T-helper 2 cell treated with Interferon-gamma antibody and Interleukin-4, amounts not matched to agents 5 μg/mL and 100 μg/mL, for 36 hours (primary cell): ENCODE results near the gene HNRNPA1L2.
"Not testable (repeated sequence)": the region's sequence is repeated elsewhere in the genome, so short reads cannot be mapped to it uniquely, and the experiment has no call there.

ENCODE experiments used
- DNase-seq: peaks from one replicate; pipeline ENCODE4 v3.0.0; 2021; ENCODE audit warnings: low spot score
- H3K27ac Mint-ChIP-seq: one replicate; pipeline ENCODE4 v1.8.0; 2021; ENCODE audit warnings: mild to moderate bottlenecking, mixed read lengths
- H3K27me3 Mint-ChIP-seq: one replicate; pipeline ENCODE4 v1.8.0; 2021; ENCODE audit warnings: low read depth, mixed read lengths
- H3K36me3 Mint-ChIP-seq: one replicate; pipeline ENCODE4 v1.8.0; 2021; ENCODE audit warnings: low read depth, mixed read lengths
- H3K4me1 Mint-ChIP-seq: one replicate; pipeline ENCODE4 v1.8.0; 2021; ENCODE audit warnings: low read depth, mixed read lengths
- H3K4me3 Mint-ChIP-seq: one replicate; pipeline ENCODE4 v1.8.0; 2022; ENCODE audit warnings: mild to moderate bottlenecking, moderate library complexity, mixed read lengths
- H3K9me3 Mint-ChIP-seq: one replicate; pipeline ENCODE4 v1.8.0; 2021; ENCODE audit warnings: mixed read lengths

Gene HNRNPA1L2

DNA sequence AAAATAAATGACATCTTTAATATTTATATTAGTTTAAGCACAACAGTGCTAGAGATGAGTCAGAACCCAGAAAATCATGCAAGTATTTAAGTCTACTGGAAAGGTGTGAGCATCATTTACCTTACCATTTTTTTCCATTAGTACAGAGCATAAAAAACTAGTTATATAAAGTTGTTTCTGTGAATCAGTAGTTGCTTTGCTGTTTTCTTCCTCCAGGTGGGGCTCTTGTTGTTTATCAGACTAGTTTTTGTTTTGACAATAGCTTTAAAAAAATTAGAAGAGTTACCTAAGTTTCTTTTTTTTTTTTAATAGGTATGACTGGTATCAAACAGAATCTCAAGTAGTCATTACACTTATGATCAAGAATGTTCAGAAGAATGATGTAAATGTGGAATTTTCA, 23.1 kb downstream of the HNRNPA1L2 start:
- no peak for DNase-seq
- Mint-ChIP-seq H3K4me1 (no peaks in the 10 kb centered on the region), H3K27ac (no peak overlapping the region), H3K9me3 (no peaks in the 10 kb centered on the region), H3K4me3 (no peak overlapping the region), H3K27me3 (no peaks in the 10 kb centered on the region), H3K36me3 (peaks cover 44% of the 10 kb centered on the region)

DNA sequence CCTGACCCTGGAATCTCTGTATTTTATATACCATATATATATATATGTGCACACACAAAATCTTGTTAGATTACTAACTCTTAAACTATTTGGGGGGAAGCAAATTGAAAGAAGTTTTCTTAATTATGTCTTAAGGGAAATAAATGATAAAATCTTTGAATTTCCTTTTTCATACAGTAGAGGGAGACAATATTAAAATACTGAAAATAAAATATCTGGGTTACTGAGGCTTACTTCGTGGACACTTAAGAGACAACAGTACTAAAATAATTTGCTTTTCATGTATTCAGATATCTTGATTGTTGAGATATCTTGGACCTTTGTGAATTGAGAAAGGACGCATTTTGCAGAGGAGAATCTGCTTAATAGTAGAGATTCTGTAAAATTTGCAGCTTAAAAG, 27.4 kb downstream of the HNRNPA1L2 start:
- DNase-seq, result no peak
- Mint-ChIP-seq H3K27me3 (no peaks in the 10 kb centered on the region), H3K36me3 (peaks cover 33% of the 10 kb centered on the region), H3K9me3 (no peaks in the 10 kb centered on the region), H3K4me3 (no peak overlapping the region), H3K4me1 (peaks cover 1% of the 10 kb centered on the region), H3K27ac (no peak overlapping the region)

- DNase-seq, result no peak
- peaks cover 1% of the 10 kb centered on the region for H3K4me1 Mint-ChIP-seq
- H3K27ac Mint-ChIP-seq, result no peak overlapping the region
- no peaks in the 10 kb centered on the region for H3K9me3 Mint-ChIP-seq
- H3K4me3 Mint-ChIP-seq, result no peak overlapping the region
- no peaks in the 10 kb centered on the region for H3K27me3 Mint-ChIP-seq
- peaks cover 28% of the 10 kb centered on the region for H3K36me3 Mint-ChIP-seq
Measured at GRCh38 chr13:52670726-52671125, 28.5 kb downstream of the HNRNPA1L2 start.

DNA sequence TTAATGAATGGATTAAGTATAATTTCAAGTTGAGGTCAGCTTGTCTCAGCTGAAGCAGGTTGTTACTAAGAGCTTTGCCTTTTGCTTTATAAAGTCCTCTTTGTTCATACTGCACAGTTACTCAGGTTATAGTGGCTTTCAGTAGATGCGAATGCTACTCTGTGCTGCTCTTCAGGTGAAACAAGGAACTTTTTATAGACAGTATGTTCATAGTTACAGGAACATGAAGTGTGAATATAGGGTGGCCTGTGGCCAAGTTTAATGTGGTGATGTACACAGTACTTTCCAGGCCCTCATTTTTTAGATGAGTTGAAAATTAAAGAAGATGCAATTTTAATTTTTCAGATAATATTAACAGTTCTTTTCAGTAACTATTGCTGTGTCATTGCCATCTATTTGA, 31.2 kb downstream of the HNRNPA1L2 start:
- H3K9me3 Mint-ChIP-seq, result no peaks in the 10 kb centered on the region
- no peak for DNase-seq
- H3K27ac Mint-ChIP-seq, result no peak overlapping the region
- peaks cover 24% of the 10 kb centered on the region for H3K36me3 Mint-ChIP-seq
- no peaks in the 10 kb centered on the region for H3K27me3 Mint-ChIP-seq
- H3K4me3 Mint-ChIP-seq, result no peak overlapping the region
- peaks cover 3% of the 10 kb centered on the region for H3K4me1 Mint-ChIP-seq

GRCh38 chr13:52677823-52678222, 35.6 kb downstream of the HNRNPA1L2 start:
- H3K27ac Mint-ChIP-seq, result no peak overlapping the region
- H3K9me3 Mint-ChIP-seq, result no peaks in the 10 kb centered on the region

GRCh38 chr13:52685806-52686205, 43.6 kb downstream of the HNRNPA1L2 start:
- not testable (repeated sequence) for DNase-seq, H3K27me3 Mint-ChIP-seq, H3K9me3 Mint-ChIP-seq, H3K27ac Mint-ChIP-seq, H3K4me1 Mint-ChIP-seq, H3K4me3 Mint-ChIP-seq
- H3K36me3 Mint-ChIP-seq, result peaks cover 46% of the 10 kb centered on the region

More at GRCh38 chr13:52677823-52678222, 35.6 kb downstream of the HNRNPA1L2 start:
- no peak overlapping the region for H3K4me3 Mint-ChIP-seq
- H3K4me1 Mint-ChIP-seq, result peaks cover 2% of the 10 kb centered on the region
- peaks cover 39% of the 10 kb centered on the region for H3K36me3 Mint-ChIP-seq
- no peak for DNase-seq
- no peaks in the 10 kb centered on the region for H3K27me3 Mint-ChIP-seq

DNA sequence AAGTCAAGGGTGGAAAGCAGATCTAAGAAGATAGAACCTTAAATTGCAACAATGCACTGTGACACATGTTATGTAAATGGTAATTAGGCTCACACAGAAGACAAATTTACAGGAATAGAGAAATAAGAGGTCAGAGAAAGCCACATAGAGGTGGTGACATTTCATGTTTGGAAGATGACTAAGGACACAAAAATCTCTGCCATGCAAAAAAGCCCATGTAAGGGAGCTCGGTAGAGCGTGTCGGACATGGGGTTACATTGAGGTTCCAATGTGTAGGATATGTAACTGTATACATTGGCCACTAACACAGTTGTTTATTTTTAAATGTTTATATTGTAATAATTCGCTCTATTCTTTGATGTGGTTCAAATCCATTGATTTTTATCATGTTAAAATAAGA, 44.1 kb downstream of the HNRNPA1L2 start:
- H3K27ac Mint-ChIP-seq, result no peak overlapping the region
- H3K4me3 Mint-ChIP-seq, result no peak overlapping the region
- H3K9me3 Mint-ChIP-seq, result no peaks in the 10 kb centered on the region
- no peaks in the 10 kb centered on the region for H3K27me3 Mint-ChIP-seq
- peaks cover 1% of the 10 kb centered on the region for H3K4me1 Mint-ChIP-seq
- DNase-seq, result no peak
- peaks cover 42% of the 10 kb centered on the region for H3K36me3 Mint-ChIP-seq
